ENCODE measurements around the gene SPINK8. TPM values are rescaled to one million over a fixed set of nuclear protein-coding genes. Genes with fewer than 3 reads are reported as not detected.
A peak's percentile ranks its signal among the peaks of the same experiment; 100 is the strongest.

The SPINK8 gene
- not detected for total RNA-seq

DNA sequence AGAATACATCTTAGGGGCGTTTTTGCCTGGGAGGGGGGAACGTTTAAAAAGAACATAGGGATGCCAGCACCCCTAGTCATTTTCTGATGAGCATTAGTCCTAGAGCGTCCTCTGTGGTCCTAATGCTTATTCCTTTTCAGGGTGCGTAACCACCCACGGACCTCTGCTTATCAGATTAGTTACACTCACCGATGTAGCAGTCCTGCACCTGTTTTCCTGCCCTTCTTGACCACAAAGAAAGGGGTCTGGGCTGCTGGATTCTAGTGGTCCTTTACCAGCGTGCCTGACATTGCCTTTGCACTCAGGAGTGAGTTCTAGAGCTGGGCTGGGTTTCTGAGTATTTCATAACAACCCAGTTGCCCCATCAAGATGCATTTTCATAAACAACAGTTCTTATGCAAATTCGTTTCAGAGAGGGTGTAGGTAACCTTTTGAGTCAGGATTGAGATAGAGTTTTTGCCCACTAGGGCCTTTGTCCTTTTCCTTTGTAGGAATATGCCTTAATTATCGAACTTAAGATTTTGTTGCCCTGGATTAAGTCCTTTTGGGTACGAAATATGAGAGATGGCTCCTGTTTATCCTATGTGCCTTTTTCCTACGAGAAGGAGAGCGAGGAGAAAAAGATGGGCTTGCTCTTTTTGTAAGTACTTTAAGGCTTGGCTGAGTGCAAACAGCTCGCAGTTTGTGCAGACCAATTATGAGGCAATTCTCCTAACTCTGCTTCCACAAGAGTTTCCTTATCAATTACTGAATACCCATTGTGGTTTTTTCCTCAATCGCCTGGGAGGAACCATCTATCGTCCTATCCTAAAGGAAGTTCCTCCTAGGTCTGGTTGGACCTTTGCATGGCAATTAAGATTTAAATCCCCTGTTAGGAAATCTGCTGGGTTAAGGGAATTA lies at the start of gene SPINK8:
Gene SPINK8, minus strand, starts transcription at position 316 of the 900 bp plus-strand sequence. CDS start 5,320 bp downstream, outside the sequence.

GRCh38 chr3:48371651-48372376 lies 38.4 kb upstream of the SPINK8 start, which contains the start of gene FBXW12:
Gene FBXW12, plus strand, starts transcription at chr3:48372219. Its CDS starts 549 bp downstream, at chr3:48372768.

GRCh38 chr3:48301020-48301799 lies 32.3 kb downstream of the SPINK8 start, which contains the start of gene NME6:
Gene NME6, minus strand, starts transcription at chr3:48301367.

Small RNAs within 50 kb of the gene (small RNA-seq; reads per million reads assigned to genes)
- gene MIR2115 (2.0 reads per million, percentile 86 among the genes with 10 or more reads in this experiment), gene RF00019 (not detected), gene RN7SL321P (not detected)

Other genes with a start within 250 kb of the SPINK8 start
- gene CDC25A, start 145.2 kb downstream of the SPINK8 start, total RNA-seq: 10.8 TPM
- not detected for gene CAMP, start 110.2 kb downstream of the SPINK8 start, total RNA-seq
- gene ZNF589, start 92.6 kb downstream of the SPINK8 start, total RNA-seq: 16.4 TPM
- 24.0 TPM for gene NME6, start 32.3 kb downstream of the SPINK8 start, total RNA-seq
- 1.8 TPM for gene FBXW12, start 38.6 kb upstream of the SPINK8 start, total RNA-seq
- 89.0 TPM for gene PLXNB1, start 96.4 kb upstream of the SPINK8 start, total RNA-seq
- 10.1 TPM for gene CCDC51, start 106.5 kb upstream of the SPINK8 start, total RNA-seq
- gene TMA7, start 106.6 kb upstream of the SPINK8 start, total RNA-seq: 114 TPM
- 7.6 TPM for gene ATRIP, start 113.1 kb upstream of the SPINK8 start, total RNA-seq
- 56.1 TPM for gene SHISA5, start 170.5 kb upstream of the SPINK8 start, total RNA-seq
- 20.8 TPM for gene PFKFB4, start 223.1 kb upstream of the SPINK8 start, total RNA-seq
- not detected for gene UCN2, start 230.1 kb upstream of the SPINK8 start, total RNA-seq